Activated naive CD4-positive, alpha-beta T cell (primary cell): ENCODE results near the gene GCGR.
A peak's percentile ranks its signal among the peaks of the same experiment; 100 is the strongest.

Source experiments
- DNase-seq, 4 experiments: peaks; one replicate each; lab custom pipeline; 2025; lab: John Stamatoyannopoulos, UW

Gene GCGR

DNA sequence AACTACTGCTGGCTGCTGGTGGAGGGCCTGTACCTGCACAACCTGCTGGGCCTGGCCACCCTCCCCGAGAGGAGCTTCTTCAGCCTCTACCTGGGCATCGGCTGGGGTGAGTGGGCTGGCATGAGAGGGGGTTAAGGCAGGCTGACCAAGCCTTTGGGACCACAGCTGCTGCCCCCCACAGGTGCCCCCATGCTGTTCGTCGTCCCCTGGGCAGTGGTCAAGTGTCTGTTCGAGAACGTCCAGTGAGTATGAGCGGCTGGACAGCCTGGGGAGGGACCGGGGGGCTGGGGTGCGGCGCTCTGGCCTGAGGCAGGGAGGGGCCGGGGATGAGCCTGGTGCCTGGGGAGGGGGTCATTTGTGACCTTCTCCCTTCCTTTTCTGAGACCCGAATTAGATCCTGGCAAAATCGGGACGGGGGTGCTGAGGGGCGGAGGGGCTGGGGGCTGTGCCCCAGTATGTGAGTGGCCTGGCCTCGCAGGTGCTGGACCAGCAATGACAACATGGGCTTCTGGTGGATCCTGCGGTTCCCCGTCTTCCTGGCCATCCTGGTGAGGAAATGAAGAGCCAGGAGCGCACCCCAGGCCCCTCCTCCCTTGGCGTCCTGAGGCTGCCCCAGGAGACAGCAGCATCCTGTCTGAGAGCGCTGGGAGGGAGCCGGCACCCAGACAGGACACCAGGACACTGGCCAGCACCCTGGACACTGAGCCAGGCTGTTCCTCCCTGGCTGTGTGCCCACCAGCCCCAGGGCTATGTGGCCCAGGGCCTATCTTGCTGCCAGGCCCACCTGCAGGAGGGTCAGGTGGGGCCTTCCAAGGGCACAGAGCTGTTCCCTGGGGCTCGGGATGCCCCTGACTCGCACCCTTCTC is 8.0 kb downstream of the GCGR start:
- DNase-seq, result no peak

DNA sequence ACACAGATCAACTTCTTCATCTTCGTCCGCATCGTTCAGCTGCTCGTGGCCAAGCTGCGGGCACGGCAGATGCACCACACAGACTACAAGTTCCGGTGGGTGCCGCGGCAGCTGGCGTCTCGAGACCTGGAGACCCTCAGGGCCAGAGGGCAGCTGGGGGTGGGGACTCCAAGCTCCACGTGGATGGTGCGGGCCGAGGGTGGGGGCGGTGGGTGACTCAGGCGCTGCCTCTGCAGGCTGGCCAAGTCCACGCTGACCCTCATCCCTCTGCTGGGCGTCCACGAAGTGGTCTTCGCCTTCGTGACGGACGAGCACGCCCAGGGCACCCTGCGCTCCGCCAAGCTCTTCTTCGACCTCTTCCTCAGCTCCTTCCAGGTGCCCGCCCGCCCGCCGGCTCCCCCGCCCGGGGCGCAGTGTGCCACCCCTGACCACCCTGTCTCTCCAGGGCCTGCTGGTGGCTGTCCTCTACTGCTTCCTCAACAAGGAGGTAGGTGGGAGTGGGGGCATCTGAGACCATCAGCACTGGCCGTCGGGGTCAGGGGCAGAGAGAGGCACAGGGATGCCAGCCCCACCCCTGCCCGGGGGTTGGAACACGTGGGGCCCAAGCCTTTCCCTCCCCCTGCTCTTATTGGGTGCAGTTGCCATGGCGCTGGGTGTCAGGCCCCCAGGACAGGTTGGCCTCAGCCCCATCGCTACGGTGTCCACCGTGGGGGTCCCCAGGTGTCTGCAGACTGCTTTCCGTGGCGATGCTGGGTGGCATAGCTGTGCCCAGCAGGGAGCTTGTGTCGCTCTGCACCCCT is 8.8 kb downstream of the GCGR start:
- DNase-seq, result no peak

DNA sequence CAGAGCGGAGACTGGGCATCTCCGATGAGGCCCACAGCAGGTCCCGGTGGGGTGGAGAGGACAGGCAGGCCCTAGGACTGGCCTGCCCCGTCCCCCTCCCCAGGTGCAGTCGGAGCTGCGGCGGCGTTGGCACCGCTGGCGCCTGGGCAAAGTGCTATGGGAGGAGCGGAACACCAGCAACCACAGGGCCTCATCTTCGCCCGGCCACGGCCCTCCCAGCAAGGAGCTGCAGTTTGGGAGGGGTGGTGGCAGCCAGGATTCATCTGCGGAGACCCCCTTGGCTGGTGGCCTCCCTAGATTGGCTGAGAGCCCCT is 9.4 kb downstream of the GCGR start:
- no peak for DNase-seq

DNA sequence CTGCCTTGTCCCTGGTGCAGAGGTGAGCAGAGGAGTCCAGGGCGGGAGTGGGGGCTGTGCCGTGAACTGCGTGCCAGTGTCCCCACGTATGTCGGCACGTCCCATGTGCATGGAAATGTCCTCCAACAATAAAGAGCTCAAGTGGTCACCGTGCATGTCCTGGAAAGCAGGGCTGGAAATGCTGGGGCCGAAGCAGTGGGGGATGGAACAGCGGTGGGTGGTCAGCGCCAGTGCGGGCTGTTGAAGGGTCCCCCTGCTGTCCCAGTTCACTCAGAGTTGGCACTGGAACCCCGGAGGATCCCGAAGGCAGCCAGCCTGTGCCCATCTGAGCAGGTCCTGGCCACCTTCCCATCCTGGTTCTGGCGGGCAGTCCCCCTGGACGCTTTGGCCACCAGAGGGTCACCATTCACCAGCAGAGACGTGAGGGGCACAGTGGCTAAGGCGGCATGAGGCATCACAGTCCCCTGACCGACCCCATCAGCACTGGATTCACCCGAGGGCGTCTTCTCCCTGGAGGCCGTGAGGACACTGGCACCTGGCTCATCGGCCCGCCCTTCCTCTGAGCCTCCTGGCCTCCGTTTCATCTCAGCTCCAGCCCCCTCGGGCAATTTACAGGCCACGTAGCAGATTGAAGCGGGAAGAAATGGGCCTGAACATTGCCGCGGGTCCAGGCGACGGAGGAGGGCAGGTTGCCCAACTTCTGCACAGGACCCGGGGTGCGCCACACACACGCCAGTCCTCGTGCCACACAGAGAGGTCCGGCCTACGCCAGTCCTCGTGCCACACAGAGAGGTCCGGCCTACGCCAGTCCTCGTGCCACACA is 10.1 kb downstream of the GCGR start:
- no peak for DNase-seq

DNA sequence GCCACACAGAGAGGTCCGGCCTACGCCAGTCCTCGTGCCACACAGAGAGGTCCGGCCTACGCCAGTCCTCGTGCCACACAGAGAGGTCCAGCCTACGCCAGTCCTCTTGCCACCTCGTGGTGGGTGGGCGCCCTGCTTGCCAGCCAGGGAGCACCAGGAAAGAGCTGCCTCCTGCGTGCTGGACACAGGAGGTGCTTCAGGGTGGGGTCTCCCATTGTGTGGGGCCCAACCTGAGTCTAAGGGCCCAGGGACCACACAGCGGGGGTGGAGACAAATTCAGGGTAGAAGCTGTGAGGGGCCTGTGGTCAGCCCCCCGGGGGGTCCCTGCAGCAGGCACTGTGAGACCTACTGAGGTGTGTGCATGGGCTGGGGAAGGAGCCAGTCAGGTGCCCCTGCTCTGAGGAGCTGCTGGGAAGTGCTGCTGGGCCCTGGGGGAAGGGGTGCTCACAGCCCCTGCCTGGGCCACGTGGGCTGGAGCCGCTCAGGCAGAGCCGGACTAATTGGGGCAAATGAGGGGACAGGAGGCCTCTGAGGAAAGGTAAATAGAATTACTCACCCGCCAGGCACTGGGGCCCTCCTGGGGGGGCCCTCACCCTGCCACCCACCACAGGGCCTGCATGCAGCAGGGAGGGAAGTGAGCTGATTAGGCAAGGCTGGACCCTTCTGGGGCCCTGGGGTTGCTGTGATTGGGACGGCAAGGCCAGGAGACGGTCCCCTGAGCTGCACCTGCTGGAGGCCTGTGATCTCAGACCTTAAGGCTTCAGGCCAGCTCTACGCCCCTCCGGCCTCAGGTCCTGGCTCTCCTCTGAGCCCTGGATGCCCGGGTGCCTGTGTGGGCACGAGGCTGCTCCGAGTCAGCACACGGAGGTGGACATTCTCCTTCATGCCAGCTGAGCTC is 11.0 kb downstream of the GCGR start:
- no peak for DNase-seq

DNA sequence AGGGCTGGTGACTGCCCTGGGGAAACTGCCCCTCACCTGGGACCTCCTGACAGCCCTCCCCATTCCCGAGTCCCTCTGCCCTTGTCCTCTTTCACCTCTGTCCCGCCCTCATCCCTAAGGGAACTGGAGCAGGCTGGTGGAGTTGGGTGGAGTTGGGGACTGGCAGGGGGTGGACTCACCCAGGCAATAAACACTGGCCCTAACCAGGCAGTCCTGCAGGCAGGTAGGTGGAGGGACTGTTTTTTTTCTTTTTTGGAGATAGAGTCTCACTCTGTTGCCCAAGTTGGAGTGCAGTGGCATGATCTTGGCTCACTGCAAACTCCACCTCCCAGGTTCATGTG is 11.7 kb downstream of the GCGR start:
- no peak for DNase-seq

DNA sequence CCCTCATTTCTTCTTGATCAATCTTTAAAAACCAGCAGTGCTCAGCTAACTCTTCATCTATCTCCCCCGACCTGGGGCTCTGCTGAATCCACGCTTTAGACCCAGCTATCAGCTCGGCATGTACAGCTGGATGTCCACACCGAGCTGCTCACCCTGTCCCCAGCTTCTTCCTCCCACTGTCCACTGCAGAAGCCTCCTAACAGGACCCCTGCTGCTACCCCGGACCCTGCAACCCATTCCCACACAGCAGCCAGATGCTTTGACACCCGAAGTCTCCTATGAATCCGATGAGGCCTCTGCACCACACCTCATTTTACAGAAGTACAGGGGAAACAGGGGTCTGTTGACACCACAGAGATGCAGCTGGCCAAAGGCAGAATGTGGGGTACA is 13.8 kb downstream of the GCGR start:
- DNase-seq, result no peak

DNA sequence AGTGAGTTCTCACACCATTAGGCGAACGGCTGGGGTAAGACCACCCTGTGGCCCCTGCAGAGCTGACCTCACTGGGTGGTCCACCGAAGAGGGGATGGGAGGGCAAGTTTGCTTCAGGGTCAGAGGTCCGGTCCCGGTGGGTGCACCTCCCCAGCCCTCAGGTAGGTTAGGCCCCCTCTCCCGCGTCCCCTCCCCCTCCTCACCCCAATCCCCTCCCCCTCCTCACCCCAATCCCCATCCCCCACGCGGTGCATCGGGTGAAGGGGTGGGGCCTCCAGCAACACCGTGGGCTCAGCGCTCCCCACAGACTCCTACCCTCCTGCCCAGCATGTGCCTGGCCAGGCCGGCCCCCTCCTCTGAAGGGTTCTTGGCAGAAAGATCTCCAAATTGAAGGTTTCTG is 15.8 kb downstream of the GCGR start:
- DNase-seq, result no peak

DNA sequence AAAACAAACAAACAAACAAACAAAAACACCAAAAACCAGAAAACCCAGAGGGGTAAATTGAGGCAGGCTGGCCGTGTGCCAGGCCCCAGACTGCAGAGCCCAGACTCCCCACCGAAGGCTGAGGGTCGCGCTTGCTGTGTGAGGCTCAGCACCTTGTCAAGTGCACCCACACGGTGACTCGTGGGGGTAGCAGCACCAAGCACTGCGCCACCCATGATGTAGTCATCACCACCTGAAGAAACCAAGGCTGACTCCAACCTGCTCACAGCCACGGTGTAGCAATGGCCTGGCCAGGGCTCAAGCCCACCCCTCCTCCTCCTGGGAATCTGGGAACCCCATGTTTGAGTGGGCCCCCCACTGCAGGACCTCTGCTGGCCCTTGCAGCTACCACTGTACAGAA is 17.2 kb downstream of the GCGR start:
- no peak for DNase-seq

DNA sequence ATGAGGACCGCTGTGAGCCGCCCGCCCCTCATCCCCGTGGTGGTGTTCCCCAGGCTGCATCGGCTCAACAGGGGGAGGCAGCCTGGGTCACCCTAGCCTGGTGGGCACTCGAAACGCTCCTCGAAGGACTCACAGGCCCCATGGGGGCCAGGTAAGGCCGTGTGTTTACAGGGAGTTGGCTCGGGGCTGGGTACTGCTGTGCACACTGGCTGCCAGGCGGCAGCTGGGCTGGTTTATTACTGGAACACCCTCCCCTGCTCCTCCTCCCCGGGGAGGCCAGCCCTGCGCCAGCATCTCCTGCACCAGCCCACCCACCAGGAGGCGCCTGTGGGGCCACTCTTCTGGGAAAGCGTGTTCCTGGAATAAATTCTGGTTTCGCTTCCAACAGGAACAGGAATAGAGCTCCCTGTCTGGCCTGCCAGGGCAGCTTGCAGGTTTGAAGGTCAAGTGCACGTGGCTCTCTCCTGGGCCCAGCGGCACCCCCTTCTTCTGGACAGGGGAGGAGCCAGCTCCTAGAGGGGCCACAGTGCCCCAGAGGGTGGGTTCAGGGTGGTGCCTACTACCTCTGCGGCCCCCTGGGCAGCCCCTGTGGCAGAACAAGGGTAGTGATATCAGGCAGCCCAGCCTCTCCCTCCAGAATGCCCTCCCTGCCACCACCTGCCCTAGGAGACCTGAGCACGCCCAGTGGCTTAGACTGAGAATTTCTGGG is 17.8 kb downstream of the GCGR start:
- DNase-seq, result no peak

DNA sequence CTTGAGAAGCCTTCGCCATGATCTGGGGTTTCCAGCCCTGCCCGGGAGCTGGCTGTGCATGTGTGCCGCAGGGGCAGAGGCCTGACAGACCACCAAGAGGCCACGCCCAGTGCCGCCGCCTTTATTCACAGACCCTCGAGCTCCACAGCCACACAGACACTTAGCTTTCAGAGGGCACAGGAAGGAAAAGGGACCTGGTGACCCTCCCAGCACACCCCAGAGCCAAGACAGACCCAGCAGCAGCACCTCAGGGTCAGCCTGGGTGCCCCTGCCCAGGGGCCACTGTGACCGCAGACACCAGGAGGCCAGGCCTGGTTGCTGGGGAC is 18.3 kb downstream of the GCGR start:
- no peak for DNase-seq

DNA sequence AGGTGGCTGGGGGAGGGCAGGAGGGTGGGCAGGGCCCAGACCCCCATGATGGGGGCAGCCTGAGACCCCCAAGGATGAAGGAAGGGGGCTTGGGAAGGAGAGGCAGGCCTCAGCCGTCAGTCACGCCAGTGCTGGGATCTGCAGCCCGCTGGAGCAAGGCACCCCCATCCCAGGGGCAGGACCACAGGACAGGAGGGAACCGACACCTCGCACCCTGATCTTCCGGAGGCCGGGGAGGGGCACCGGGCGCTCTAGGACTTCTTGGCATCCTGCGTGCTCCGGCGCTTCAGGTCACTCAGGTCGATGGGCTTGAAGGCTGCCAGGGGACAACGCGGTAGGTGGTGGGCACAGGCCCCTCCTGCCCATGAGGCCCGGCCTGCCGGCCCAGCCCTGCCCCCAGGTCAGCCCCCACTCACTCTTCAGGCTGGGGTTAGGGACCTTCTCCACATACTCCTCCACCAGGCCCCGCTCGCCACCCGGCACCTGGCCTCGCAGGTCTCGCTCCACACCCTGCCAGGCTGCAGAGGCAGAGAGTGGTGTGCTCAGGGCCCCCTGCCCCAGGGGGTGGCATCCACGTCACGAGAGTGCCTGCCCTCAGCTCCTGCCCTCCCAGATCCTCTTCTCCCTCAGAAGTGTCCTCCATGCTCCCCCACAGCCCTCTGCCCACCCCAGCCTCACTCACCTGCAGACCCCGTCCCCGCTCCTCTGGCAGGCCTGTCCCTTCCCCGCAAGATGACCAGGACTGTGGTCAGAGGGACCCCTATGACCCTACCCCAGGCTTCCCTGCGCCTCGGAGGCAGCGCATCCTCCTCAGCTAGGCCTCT is 19.3 kb downstream of the GCGR start:
- no peak for DNase-seq

DNA sequence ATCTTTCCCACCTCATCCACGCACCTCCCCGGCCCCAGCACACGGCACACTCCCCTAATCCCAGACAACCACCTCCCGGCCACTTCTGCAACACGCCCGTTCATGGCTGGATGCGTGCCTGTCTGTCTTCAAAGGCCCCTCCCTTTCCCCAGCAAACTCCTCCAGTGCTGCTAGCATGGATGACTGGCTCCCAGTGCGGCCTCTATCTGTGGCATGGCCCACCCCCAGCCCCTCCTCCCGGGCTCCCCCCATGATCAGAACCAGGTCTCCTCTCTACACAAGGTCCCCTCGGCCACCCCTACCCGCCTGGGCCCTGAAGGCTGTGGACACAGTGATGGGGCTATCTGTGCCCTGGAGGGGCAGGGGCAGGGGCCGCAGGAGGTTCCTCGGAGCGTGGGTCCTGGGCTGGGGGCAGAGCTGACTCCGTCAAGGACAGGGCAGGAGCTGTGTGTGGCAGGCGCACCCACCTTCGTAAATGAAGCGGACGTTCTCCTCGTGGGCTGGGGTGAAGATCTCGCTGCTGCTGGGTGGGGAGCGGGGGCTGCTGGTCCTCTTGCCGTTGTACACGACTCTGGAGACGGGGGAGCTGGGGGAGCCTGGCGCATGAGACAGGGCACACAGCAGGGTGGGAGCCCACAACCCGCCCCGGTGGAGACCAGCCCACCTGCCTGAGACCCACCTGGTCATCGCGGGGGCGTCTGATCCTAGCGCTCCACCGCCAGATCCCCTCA is 20.0 kb downstream of the GCGR start:
- DNase-seq, result no peak

DNA sequence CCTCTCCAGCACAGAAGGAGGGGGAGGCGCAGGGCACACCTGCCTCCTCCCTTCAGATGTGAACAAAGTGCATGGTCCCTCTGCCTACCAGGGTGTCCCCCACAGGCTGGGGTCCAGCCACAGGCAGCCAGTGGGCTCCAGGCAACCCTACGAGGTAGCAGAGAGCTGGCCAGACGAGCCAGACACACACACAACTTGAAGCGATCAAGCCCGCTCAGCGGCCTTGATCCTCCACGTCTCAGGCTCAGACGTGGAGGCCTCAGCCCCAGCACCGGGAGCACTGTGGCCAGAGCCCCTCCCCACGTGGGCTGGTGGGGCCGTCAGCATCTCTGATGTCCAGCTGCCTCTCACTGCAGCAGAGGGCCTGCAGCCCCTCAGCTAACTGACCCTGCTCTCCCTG is 20.6 kb downstream of the GCGR start:
- DNase-seq, result no peak

DNA sequence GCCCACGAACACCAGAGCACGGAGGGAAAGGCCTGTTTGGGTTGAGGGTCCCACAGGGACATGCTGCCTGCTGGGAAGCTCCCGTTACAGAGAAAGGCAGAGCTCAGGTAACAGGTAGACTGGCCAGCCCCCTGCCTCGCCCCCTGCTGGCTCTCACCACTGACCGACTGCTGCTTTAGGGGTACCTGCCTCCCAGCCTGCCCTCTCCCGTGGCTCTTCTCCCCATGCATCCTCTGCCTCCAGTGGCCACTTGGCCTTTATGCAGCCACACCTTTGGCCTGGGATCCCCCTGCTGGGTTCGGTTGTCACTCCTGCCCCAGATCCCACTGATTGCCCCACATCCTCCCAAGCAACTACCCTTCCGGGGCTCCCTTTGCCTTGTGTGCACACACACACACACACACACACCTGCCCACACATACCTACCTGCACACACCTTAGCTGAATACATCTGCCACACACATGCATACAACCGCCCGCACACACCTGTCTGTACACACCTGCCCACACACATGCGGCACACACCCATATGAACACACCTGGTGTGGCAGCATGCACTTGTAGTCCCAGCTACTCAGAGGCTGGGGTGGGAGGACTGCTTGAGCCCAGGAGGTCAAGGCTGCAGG is 22.0 kb downstream of the GCGR start:
- DNase-seq, result no peak

DNA sequence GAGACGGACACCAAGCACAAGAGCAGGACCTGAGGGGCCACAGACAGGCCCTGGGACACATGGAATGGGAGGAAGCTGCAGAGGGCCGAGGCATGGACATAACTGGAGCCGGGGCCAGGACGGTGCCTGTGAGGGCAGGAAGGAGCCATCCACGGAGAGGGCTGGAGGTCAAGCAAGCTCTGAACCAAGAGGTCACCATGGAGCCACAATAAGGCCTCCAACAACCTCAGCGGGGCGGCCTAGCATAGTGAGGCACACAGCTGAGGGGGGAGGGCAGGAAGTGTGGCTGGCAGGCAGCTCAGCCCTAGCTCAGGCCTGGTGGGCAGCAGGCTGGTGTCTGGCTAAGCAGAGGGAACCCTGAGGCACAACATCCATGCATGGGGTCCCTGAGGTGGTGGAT is 24.7 kb downstream of the GCGR start:
- DNase-seq, result no peak

DNA sequence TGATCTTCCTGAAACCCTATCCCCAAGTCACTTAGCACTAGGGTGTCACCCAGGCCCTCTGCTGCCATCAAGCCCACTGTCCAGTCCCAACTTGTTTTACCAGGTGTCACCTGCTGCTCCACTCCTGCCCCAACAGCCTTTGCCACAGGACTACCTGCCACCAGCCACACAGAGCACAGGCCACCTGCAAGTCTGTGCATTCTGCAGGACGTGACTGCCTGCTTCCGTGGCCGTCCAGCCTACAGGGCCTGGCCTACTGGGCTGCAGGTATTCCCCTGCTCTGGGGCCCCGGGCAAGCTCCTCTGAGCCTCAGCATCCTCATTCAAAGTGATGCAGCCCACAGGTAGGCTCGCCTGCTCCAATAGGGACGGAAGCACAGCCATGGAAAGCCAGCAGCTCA is 25.9 kb downstream of the GCGR start:
- no peak for DNase-seq

DNA sequence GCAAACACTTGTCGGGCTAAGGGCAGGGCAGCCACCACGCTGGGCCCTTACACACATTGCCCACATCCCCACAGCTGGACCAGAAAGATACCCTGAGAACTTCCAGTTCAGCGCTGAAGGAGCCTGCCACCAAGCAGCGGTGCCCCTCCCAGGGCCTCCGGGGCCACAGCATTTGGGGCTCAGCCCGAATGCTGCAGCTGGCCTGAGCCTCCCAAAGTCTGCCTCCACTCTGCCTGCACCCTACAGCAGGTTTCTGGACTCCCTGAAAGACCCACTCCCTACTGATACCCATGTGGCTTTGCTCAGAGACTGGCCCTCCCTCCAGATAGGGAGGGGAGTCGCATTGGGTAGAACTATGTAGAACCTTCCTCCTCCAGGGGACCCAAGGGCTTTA is 27.6 kb downstream of the GCGR start:
- no peak for DNase-seq

DNA sequence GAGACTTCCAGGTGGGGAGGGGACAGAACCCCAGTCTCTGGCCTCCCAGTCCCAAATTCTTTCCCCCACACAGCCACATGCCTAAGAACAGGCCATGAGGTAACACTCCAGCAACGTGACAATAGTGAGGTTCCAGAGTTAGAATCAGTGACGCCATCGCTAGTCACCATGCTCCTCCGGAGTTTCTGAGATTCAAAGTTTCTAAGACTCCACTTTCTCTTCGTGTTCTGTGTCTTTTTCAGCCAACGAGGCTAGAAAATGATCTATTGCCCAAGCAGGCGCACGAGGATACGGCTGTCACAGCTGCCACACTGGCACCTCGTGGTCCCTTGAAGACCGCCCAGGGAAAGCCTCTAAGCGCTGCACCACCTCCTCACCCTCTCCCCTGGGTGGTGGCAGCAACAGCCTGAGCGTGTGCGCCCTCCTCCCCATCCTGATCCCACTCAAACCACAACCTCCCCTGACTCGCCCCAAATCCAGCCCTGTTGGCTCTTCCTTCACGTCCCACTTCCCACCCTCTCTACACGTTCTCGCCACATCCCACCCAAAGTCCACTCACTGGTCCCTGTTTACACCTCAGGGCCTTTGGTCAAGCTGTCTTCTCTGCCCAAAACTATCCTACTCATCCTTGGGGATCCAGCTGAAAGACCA is 28.1 kb downstream of the GCGR start:
- peak in 2 of 4 experiments; percentile 13 to 30 for DNase-seq
